AG04450 (cell line): Measurements from ENCODE around the gene RNF13. TPM values are rescaled to one million over a fixed set of nuclear protein-coding genes. Genes with fewer than 3 reads are reported as not detected.

ENCODE experiments used
- CTCF ChIA-PET: fragments of 300-600, 350-600 bp; formaldehyde crosslinking; extraction: SDS; loops from one replicate; lab custom pipeline; 2022; ENCODE audit warnings: antibody characterized with exemption, inconsistent platforms; lab: Charles Lee
- POLR2A ChIA-PET: fragments of 350-600 bp; formaldehyde crosslinking; extraction: SDS; loops from one replicate; lab custom pipeline; 2021; ENCODE audit warnings: antibody characterized with exemption, inconsistent platforms; lab: Yijun Ruan, JAX
- DNase-seq: peaks from one replicate; pipeline ENCODE4 v3.0.0-alpha.2; 2011; ENCODE audit warnings: low read depth, low spot score
- H3K27ac ChIP-seq: one replicate; pipeline ENCODE4 v1.5.1; 2012; ENCODE audit warnings: low read depth, low read length, control low read depth
- H3K27me3 ChIP-seq: one replicate; pipeline ENCODE4 v1.6.0; 2012; ENCODE audit warnings: low read length; ENCODE audit not compliant: control insufficient read depth, insufficient read depth
- H3K4me3 ChIP-seq: 2 replicates; pipeline ENCODE4 v1.5.1; 2011; ENCODE audit warnings: mild to moderate bottlenecking, low read depth, low read length, control low read depth
- H3K9me3 ChIP-seq: 2 replicates; pipeline ENCODE4 v1.5.1; 2012; ENCODE audit warnings: low read length; ENCODE audit not compliant: control insufficient read depth, insufficient read depth
- CTCF ChIP-seq: IDR thresholded peaks from 2 replicates; pipeline ENCODE4 v1.5.1; 2011; ENCODE audit warnings: low read depth, low read length, control low read depth, inconsistent platforms
- polyA plus RNA-seq: library from polyadenylated mRNA; depleted of rRNA; stranded (reverse); fragments of >200 nt; gene quantifications from 2 replicates; pipeline ENCODE4 v1.2.3, GENCODE V29; 2011; rRNA removed
- small RNA-seq: library from RNA; depleted of rRNA; stranded (forward); fragments of <200 nt; gene quantifications from one replicate; pipeline ENCODE3, GENCODE V24; 2012; ENCODE audit warnings: low read depth; ENCODE audit not compliant: insufficient read length

Gene RNF13
- polyA plus RNA-seq, 1 experiment: 46.3 TPM

GRCh38 chr3:150005243-150006112 lies 192.5 kb downstream of the RNF13 start:
- H3K27ac ChIP-seq: no peak overlapping the region
- POLR2A ChIA-PET: no interaction called here

GRCh38 chr3:150006794-150007193 lies 193.8 kb downstream of the RNF13 start:
- DNase-seq: no peak
- no peaks in the 10 kb centered on the region for H3K9me3 ChIP-seq
- ChIA-PET POLR2A (no interaction called here), CTCF (no interaction called here)
- H3K27ac ChIP-seq: no peak overlapping the region
- no peak for TF ChIP-seq CTCF
- no peaks in the 10 kb centered on the region for H3K27me3 ChIP-seq
- no peak overlapping the region for H3K4me3 ChIP-seq

More at GRCh38 chr3:150005243-150006112, 192.5 kb downstream of the RNF13 start:
- no peak for TF ChIP-seq CTCF
- Histone ChIP-seq H3K9me3 (no peaks in the 10 kb centered on the region), H3K27me3 (no peaks in the 10 kb centered on the region), H3K4me3 (no peak overlapping the region)
- no peak for DNase-seq
- CTCF ChIA-PET: interaction anchor here (0.8 kb wide), 1 partner anchor 29 kb away, joined by 3 read pairs; no protein-coding TSS in a partner anchor

Small RNAs within 50 kb of the gene (small RNA-seq; reads per million reads assigned to genes)
- not detected for gene RNU6-507P
- not detected for gene RNU6-720P

Other genes starting within 250 kb of the RNF13 start
- gene WWTR1, start 155.2 kb upstream of the RNF13 start, polyA plus RNA-seq: 161 and 164 TPM in 2 replicates
- gene COMMD2, start 60.7 kb upstream of the RNF13 start, polyA plus RNA-seq: 43.5 and 56.0 TPM in 2 replicates
- gene ANKUB1, start 20.7 kb upstream of the RNF13 start, polyA plus RNA-seq: not detected in 2 replicates
- 467 and 659 TPM in 2 replicates for gene PFN2, start 157.7 kb downstream of the RNF13 start, polyA plus RNA-seq